ENCODE results near the gene SCN4A.
"Not testable (repeated sequence)": the region's sequence is repeated elsewhere in the genome, so short reads cannot be mapped to it uniquely, and the experiment has no call there.

DNA sequence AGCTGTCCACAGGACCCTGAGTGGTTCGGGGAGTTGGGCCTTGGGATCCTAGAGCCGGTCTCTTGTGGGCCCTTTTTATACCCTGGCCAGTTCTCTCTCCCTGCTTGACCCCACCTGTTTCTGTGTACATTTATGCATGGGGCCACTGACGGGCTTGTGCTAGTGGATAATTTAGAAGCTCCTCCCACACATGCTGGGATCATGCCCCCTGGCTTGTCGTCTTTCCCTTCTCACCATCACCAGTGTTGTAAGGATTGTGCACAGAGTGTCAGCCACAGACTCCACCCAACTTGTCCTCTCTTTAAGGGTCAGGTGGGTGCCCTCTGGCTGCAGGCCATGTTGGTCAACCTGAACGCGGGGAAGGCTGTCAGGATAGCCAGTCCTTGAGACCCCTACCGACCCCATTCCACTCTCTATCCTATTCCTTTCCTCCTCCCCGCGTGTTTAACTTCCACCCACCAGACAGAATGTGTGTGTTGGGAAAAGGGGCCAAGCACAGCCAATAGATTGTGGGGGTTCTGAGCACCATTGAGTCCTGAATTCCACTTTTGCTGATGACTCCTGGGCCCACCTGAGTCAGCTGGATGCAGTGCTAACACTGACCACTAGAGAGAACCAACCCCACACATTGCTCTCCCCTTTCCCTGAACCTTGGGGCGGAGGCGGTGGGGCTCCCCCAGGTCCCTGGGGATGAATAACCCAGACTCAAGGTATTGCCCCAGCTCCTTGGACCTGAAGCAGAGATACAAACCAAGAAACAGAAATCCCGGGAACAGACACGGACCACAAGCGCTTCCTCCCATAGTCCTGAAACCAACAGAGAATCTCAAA is 76.0 kb downstream of the SCN4A start, which contains the start of gene CSH1:
- TF ChIP-seq EZH2 (IDR thresholded peaks at IDR 0.05; ENCODE audit: low read depth) = not testable (repeated sequence)
- TF ChIP-seq, protein P1, sequence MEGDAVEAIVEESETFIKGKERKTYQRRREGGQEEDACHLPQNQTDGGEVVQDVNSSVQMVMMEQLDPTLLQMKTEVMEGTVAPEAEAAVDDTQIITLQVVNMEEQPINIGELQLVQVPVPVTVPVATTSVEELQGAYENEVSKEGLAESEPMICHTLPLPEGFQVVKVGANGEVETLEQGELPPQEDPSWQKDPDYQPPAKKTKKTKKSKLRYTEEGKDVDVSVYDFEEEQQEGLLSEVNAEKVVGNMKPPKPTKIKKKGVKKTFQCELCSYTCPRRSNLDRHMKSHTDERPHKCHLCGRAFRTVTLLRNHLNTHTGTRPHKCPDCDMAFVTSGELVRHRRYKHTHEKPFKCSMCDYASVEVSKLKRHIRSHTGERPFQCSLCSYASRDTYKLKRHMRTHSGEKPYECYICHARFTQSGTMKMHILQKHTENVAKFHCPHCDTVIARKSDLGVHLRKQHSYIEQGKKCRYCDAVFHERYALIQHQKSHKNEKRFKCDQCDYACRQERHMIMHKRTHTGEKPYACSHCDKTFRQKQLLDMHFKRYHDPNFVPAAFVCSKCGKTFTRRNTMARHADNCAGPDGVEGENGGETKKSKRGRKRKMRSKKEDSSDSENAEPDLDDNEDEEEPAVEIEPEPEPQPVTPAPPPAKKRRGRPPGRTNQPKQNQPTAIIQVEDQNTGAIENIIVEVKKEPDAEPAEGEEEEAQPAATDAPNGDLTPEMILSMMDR (conservative IDR thresholded peaks at IDR 0.05) = not testable (repeated sequence)

Measured in PC-9 (cell line).